GM06990 (cell line): ENCODE measurements around the gene GTF3C1.

Experiments used
- DNase-seq: peaks from one replicate; pipeline ENCODE4 v3.0.0-alpha.2; 2011; ENCODE audit not compliant: insufficient read length; ENCODE audit errors: extremely low read depth
- H3K27me3 ChIP-seq: replicated peaks from 2 replicates; pipeline ENCODE4 v1.6.0; 2011; ENCODE audit warnings: low read length; ENCODE audit not compliant: control insufficient read depth, insufficient read depth
- H3K36me3 ChIP-seq: 2 replicates; pipeline ENCODE4 v1.5.1; 2011; ENCODE audit warnings: low read length; ENCODE audit not compliant: control insufficient read depth, insufficient read depth
- H3K4me3 ChIP-seq: replicated peaks from 2 replicates; pipeline ENCODE4 v1.5.1; 2011; ENCODE audit warnings: low read depth, mild to moderate bottlenecking, control low read depth, low read length
- TF ChIP-seq, protein P1 (sequence below): IDR thresholded peaks from 2 replicates; pipeline ENCODE4 v1.5.1; 2011; ENCODE audit warnings: low read length, control low read depth, mild to moderate bottlenecking, inconsistent platforms; ENCODE audit not compliant: insufficient read depth, poor library complexity, severe bottlenecking

Gene GTF3C1

DNA sequence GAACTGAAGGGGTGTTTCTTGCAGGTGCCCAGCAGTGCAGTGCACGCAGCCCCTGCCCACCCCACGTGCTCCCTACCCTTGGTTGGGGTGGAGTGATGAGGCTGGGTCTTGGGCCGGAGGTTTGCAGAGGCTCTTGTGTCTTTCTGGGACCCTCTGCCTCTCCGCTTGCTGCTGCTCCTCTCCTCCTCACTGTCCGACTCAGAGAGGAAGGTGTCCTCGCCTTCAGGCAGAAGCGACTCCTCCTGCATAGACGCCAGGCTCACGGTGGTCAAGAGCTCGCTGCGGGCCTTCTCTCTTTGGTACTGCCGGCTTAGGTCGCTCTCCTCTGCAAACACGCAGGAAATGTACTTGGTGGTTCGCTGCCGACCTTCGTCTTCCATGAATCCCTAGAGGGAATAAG lies 42.9 kb downstream of the GTF3C1 start:
- peaks cover 49% of the 10 kb centered on the region for H3K36me3 ChIP-seq
- TF ChIP-seq, protein P1, sequence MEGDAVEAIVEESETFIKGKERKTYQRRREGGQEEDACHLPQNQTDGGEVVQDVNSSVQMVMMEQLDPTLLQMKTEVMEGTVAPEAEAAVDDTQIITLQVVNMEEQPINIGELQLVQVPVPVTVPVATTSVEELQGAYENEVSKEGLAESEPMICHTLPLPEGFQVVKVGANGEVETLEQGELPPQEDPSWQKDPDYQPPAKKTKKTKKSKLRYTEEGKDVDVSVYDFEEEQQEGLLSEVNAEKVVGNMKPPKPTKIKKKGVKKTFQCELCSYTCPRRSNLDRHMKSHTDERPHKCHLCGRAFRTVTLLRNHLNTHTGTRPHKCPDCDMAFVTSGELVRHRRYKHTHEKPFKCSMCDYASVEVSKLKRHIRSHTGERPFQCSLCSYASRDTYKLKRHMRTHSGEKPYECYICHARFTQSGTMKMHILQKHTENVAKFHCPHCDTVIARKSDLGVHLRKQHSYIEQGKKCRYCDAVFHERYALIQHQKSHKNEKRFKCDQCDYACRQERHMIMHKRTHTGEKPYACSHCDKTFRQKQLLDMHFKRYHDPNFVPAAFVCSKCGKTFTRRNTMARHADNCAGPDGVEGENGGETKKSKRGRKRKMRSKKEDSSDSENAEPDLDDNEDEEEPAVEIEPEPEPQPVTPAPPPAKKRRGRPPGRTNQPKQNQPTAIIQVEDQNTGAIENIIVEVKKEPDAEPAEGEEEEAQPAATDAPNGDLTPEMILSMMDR = no peak

DNA sequence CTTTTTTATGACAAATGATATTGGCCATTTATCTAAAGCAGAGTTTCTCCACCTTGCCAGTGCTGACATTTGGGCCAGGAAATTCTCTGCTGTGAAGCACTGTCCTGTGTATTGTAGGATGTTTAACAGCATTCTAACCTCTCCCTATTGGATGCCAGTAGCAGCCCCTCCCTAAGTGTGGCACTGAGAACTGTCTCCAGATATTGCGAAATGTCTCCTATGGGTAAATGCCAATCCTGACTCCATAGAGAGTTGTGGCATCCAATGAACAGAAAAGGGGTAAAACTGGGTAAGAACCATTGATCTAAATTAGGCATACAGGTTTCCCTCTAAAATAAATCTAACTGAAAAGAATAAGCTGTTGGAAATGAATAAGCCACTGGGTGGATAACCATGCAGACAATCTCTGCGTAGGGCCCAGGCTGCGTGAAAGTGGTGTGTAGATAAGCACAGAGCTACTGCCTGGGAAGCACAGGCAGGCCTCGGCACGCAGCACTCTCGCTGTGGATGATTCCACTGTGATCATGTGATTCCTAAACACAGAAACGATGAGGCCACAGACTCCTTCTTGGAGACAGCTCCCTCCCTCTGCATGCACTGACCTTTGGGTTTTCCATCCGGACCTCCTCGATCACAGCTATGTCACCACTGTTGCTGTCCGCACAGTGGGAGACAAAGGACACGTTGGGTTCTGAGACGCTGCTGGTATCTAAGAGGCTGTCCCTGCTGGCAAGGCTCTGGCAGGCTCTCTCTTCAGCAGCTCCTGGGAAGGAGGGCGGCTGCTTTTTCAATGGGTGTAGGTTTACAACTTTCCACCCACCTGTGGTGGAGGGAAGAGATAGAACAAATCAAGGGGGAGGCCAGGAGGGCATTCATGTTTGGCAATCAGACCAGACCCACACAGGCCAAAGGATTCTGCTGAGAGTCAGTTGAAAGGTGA lies 44.1 kb downstream of the GTF3C1 start:
- Histone ChIP-seq H3K27me3 (no peaks in the 10 kb centered on the region), H3K4me3 (no peak overlapping the region), H3K36me3 (peaks cover 50% of the 10 kb centered on the region)
- no peak for DNase-seq
- TF ChIP-seq, protein P1 = no peak

More for the DNA sequence above, 42.9 kb downstream of the GTF3C1 start:
- Histone ChIP-seq H3K4me3 (no peak overlapping the region), H3K27me3 (no peaks in the 10 kb centered on the region)
- no peak for DNase-seq

DNA sequence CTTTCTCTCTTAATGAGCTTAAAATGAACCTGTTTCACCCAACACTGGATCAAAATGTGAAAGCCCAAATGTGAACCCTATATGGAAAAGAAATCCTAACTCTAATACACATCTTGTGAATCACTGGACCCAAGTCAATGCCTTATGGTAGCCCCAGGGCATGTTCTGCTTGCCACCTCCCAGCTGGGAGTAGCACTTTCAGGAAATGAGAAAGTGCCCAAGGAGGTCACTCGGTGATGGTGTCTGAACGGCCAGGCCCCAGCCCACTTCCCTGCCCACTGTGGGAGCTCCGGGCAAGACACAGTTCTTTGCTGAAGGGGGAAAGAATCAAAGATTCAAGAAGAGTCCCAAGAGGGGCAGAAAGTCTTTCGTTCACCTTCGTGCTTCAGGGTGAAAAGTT lies 46.1 kb downstream of the GTF3C1 start:
- H3K4me3 ChIP-seq = no peak overlapping the region
- peaks cover 57% of the 10 kb centered on the region for H3K36me3 ChIP-seq
- DNase-seq = no peak
- TF ChIP-seq, protein P1 = no peak
- H3K27me3 ChIP-seq = no peaks in the 10 kb centered on the region

DNA sequence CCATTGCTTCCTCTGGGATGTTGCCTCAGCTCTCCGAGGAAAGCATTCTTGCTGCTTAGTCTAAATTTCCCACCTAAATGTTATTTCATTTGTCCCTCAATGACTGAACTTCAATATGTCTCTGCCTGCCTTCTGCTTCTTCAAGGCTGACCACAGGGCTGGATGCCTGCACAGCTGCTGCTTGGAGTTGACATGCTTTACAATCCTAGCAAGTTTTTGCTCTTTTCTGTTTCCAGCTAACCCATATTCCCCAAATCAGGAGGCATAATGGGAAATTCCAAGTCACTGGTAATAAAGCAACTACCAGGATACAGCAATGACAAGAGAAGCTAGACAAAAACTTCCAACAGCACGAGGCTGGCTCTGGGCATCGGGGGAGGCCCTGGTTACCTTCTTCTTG lies 48.9 kb downstream of the GTF3C1 start:
- no peaks in the 10 kb centered on the region for H3K27me3 ChIP-seq
- DNase-seq = no peak
- no peak overlapping the region for H3K4me3 ChIP-seq
- peaks cover 44% of the 10 kb centered on the region for H3K36me3 ChIP-seq
- TF ChIP-seq, protein P1 = no peak

DNA sequence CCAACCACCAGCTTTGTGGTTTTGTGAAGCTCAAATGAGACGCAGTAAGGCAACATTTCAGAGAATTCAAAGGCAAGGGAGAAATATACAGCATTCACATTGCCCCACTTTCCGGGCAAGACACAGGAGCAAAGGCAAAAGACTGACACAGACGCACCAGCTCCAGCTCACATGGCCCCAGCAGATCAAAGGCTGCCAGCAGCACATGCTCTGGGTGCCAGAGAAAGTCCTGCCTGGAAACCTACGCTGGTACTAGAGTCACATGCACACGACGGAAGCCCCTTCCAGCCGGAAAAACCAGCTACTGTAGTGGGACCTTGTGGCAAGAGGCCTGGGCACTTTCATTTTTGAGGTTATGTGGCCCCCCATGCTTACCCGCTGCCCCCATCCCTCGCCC lies 50.1 kb downstream of the GTF3C1 start:
- Histone ChIP-seq H3K4me3 (no peak overlapping the region), H3K36me3 (peaks cover 42% of the 10 kb centered on the region), H3K27me3 (no peaks in the 10 kb centered on the region)
- DNase-seq = no peak
- TF ChIP-seq, protein P1 = no peak
